Medulla oblongata (tissue), 1 donor: ENCODE measurements around the gene EIF3M.

Source experiments
- DNase-seq: peaks from one replicate; pipeline ENCODE4 v3.0.0-alpha.2; 2015; ENCODE audit errors: extremely low spot score

EIF3M gene

GRCh38 chr11:32583459-32584271 is at the start of gene EIF3M:
Gene EIF3M (plus strand): TSS chr11:32583831. CDS start chr11:32583888, 57 bp downstream.
- peak; percentile 96 for DNase-seq

DNA sequence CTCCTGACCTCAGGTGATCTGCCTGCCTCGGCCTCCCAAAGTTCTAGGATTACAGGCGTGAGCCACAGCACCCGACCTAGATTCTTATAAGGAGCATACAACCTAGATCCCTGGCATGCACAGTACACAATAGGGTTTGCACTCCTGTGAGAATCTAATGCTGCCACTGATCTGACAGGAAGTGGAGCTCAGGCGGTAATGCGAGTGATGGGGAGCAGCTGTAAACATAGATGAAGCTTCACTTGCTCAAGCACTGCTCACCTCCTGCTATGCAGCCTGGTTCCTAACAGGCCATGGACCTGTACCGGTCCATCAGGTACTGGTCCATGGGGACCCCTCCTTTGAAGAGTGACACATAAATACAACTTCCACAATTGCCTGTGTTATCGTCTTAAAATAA is 44.8 kb upstream of the EIF3M start:
- DNase-seq = no peak

GRCh38 chr11:32549611-32550187 is 33.9 kb upstream of the EIF3M start:
- DNase-seq = no peak

DNA sequence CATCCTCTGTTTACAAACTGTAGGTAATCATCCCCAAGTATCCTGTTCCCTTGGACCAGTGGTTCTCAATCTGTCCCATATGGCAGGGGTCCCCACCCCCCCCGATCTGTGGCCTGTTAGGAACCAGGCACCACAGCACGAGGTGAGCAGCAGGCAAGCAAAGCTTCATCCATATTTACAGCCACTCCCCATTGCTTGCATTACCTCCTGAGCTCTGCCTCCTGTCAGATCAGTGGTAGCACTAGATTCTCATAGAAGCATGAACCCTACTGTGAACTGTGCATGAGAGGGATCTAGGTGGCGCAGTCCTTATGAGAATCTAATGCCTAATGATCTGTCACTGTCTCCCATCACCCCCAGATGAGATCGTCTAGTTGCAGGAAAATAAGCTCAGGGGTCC is 33.4 kb upstream of the EIF3M start:
- DNase-seq = no peak

DNA sequence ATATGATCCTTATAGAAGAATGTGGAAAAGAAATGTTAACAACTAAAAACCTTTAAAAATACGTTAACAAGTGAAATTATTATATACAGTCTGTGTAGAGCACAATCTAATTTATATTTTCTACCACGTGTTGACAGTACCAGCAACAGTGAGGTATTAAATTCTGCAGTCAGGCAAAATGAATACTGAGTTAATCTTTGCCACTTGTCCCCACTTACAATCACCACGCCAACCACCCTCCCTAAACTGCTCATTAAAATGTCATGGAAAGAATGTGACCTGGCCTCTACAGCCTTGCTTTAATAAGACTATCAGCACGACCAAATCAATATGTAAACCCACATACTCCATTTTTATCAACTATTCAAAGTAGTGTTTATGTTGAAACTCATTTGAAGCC is 28.5 kb upstream of the EIF3M start:
- DNase-seq = no peak

- DNase-seq = no peak
These were observed 27.7 kb upstream of the EIF3M start for GRCh38 chr11:32555895-32556294.

DNA sequence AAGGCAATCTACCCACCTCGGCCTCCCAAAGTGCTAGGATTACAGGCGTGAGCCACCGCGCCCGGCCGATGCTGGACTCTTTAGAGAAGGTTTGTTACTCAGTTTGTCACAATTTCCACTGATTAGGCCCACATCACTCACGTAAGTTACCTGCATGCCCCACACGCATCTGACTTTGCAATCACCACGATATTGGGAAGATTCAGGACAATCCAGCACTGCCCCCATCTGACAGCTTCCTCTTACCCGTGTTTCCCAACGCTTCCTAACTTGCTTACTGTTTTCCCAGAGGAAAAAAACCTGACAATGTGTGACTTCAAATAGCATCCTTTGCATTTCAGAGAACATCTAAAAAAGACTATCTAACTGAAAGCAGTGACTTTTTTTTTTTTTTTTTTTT is 21.8 kb upstream of the EIF3M start:
- DNase-seq = no peak

- no peak for DNase-seq
These were observed 20.6 kb upstream of the EIF3M start for GRCh38 chr11:32562839-32563599.

DNA sequence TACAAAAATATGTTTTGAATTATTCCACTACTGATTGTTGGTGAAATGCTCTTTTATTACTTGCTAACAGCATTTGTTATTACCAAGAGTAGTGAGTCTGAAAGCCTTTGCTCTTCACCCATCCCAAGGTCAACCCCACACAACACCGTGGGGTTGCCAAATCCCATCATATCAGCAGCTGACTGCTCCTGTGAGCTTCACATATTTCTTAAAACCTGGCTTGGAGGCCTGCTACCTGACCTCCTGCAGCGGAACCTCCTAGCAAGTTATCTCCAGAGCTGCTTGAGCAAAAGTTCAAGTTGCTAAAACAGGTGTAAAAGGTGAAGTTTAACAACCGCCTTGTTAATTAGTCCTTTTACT is 20.1 kb upstream of the EIF3M start:
- DNase-seq = no peak

DNA sequence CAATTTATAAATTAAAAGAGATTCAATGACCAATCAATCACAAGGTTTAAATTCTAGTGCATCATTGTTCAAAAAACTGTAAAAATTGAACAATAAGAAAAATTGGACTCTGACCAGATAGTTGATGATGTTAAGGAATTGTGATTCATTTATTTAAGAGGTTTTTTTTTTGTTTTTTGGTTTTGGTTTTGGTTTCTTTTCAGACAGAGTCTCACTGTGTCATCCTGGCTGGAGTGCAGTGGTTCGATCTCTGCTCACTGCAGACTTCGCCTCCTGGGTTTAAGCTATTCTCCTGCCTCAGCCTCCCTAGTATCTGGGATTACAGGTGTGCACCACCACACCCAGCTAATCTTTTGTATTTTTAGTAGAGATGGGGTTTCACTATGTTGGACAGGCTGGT is 17.1 kb upstream of the EIF3M start:
- no peak for DNase-seq

DNA sequence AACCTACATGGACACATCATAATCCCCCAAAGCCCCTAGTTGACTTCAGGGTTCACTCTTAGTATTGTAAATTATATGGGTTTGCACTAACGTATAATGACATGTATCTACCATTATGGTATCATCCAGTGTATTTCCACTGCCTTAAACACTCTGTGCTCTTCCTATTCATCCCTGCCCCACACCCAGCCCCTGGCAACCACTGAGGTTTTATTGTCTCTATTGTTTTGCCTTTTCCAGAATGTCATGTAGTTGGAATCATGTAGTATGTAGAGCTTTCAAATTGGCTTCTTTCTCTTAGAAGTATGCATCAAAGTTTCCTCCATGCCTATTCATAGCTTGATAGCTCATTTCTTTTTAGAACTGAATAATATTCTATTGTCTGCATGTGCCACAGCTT is 16.5 kb upstream of the EIF3M start:
- DNase-seq = no peak

- no peak for DNase-seq
These were observed 14.2 kb upstream of the EIF3M start for GRCh38 chr11:32569313-32569881.

DNA sequence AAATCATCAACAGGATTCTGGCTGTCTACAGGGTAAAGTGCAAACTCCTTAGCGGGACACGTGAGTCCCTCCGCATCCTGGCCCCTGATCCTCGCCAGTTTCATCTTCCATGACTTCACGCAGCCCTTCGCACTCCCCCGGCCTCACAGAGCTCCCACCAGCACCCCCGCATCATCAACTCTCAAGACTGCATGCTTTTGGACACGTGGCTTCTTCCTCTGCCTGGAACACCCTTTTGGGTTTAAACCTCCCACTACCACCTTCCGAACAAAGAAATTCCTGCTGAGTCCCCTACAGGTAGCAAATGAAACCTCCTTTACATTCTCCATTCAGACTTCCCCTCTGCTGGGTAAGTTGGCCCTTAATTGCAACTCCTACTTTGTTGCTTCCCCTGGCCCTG is 12.6 kb upstream of the EIF3M start:
- no peak for DNase-seq

DNA sequence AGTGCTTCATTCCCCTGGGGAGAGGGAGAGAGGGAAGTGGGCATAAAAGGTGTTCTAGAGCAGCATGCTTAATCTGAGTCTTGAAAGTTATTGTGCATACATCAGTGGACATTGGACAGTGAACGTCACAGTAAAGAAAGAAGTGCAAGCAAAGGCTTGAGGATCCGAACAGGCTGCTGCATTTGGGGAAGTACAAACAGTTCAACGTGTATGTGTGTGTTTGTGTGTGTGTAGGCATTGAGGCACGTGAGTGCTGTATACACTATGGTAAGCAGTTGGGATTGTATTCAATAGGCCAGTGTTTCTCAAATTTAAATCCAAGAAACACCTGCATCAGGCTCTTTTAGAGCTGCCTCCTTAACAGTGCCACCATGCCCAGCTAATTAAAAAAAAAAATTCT is 10.4 kb upstream of the EIF3M start:
- no peak for DNase-seq

DNA sequence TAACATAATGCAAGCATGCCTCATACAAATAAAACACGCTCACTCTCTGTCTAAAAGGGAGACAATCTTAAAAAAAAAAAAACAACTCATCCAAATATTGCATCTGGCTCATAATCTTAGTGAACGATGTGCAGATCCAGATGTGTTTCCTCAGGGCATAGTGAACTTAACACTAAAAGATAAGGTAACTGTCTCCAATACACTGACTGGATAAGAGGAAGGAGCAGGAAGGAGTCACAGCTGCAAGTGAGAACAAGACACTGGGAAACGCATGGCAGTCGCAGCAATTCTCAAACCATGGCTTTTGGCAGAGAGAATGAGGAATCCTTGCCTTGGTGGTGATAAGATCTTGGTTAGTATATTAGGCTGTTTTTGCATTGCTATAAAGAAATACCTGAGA is 9.2 kb upstream of the EIF3M start:
- no peak for DNase-seq

DNA sequence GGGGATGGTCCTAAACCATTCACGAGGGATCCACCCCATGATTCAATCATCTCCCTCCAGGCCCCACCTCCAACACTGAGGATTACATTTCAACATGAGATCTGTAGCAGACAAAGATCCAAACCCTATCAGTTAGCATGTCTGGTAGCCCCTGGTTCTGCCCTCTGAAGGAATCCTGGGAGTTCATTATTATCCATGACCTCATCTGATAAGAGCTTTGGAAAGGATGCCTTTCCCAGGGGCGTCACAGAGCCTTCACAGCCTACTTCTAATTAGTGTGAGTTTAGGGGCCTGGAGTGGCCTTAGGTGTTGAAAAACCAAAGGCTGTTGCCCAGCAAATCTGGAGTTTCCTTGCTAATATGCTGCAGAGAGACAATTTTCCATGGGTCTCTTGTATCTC is 8.6 kb upstream of the EIF3M start:
- DNase-seq = no peak

GRCh38 chr11:32576456-32576855 is 7.2 kb upstream of the EIF3M start:
- no peak for DNase-seq

DNA sequence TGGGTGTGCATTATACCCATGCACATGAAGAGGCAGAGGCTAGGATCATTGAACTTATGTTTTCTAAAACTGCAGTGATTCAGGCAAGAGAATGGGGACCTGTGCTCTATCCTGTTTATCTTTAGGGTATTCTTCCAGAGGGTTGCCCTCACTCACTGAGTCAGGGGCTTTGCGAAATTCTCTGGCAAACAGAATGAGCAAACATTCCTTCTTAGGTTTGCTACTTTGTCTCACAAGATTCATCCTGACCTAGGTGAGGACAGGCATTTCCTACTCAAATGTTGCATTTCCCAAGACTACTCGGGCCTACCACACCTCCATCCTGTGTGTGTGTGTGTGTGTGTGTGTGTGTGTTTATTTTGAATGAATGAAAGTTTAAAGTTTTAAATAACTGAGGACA is 2.7 kb upstream of the EIF3M start:
- DNase-seq = no peak

DNA sequence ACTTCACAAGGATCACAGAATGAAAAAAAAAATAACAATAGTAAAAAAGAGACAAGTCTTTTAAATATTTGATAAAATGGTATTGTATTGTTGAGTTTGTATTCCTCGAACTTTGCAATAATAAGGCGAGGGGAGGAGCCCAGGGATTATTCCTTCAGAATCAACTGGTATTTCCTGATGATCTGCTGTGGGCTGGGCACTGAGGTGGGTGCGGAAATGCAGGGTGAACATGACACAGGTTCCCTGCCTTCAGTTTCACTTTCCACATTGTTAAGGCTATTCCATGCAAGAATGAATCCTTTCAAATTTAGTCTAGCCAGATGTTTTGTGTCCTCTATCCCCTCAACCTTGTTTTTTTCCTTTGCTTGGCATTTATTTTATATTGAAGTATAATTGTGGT is 2.1 kb upstream of the EIF3M start:
- DNase-seq = no peak

DNA sequence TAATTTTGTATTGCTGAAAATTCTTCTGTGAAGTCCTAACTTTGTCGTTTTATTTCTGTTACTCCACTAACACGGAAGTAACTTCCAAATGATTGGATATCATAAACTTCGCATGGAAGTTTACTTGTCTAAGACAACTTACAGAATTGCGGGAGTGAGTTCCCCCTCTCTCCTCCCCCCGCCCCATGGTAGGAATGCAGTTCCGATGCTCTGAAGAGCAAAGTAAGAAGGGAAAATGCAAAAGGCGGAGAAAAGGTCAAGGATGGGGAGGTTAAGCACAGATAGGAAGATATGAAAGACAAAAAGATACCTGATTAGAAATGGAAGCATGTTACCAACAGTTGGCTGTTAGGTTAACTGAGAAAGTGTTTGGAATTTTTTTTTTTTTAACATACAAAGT is 1.3 kb downstream of the EIF3M start:
- no peak for DNase-seq

GRCh38 chr11:32586576-32587190 is 3.1 kb downstream of the EIF3M start:
- no peak for DNase-seq

DNA sequence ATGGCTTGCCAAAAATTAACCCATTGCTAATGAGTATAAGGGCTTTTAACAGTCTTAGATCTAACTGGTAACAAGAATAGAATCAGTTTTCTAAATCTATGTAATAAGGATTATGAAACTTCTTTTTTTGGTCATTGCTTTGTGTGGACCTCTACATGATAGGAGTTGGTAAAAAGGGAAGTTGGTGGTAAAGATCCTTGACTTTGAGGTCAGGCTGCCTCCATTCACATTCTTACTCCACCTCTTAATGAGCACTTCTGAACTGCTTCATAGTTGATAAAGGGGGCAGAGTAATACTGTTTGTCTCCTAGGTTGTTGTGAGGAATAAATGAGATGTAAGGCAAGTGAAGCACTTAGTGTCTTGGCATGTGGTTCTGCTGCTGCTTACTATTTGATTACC is 10.6 kb downstream of the EIF3M start:
- no peak for DNase-seq
